Subcutaneous adipose tissue (tissue), 4 donors: Measurements from ENCODE around the gene CDK16. TPM values are rescaled to one million over a fixed set of nuclear protein-coding genes. Genes with fewer than 3 reads are reported as not detected.

Experiments used
- CTCF ChIP-seq: fragments of 450-650 bp; IDR thresholded peaks from one replicate; pipeline ENCODE4 v1.5.1; 2016; ENCODE audit warnings: low read depth, mild to moderate bottlenecking, control low read depth, antibody characterized with exemption, moderate library complexity
- total RNA-seq, 4 donors: library from RNA; depleted of rRNA; stranded (reverse); fragments of >200 nt; gene quantifications; one replicate each; pipeline ENCODE4 v1.1.0, GENCODE V29; 2016

Gene CDK16
- total RNA-seq, 4 donors from 2014 or later, result 57.0 to 176 (median 62.6) TPM

- TF ChIP-seq CTCF, result no peak
These were observed 26.7 kb downstream of the CDK16 start for GRCh38 chrX:47245156-47245555.

DNA sequence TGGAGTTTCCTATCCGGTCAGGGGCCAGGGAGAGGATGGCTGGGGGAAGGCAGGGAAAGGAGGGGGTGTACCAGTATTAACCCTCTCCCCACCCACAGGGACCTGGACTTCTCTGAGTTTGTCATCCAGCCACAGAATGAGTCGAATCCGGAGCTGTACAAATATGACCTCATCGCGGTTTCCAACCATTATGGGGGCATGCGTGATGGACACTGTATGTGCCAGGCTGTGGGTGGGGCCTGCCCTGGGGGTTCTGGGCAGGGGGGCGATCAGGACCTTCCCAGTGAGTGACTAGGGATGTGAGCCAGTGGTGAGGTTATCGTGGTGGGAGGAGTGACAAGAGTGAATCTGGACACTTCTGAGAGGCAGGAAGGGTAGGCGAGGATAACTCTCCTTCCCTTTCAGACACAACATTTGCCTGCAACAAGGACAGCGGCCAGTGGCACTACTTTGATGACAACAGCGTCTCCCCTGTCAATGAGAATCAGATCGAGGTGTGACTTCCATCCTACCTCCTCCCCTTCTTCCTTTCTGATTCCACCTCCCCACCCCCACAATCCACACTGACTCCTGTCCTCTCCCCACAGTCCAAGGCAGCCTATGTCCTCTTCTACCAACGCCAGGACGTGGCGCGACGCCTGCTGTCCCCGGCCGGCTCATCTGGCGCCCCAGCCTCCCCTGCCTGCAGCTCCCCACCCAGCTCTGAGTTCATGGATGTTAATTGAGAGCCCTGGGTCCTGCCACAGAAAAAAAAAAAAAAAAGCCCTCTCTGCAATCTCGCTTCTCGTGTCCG, 28.9 kb downstream of the CDK16 start:
- TF ChIP-seq CTCF, result no peak

- TF ChIP-seq CTCF, result no peak
These were observed 29.5 kb downstream of the CDK16 start for GRCh38 chrX:47247999-47248320.

GRCh38 chrX:47248576-47248975, 30.1 kb downstream of the CDK16 start:
- no peak for TF ChIP-seq CTCF

DNA sequence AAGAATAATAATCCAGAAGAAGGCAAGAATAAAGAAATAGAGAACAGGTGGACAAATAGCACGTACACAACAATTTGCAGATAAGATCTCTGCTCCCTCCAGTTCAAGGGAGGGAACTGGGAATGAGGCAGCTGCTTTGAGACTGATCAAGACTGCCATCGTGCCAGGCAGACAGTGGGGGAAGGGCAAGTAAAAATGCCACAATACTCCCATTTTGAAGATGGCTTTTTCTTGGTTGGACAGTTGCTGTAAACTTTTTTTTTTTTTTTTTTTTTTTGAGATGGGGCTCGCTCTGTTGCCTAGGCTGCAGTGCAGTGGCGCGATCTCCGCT, 31.5 kb downstream of the CDK16 start:
- TF ChIP-seq CTCF, result no peak

DNA sequence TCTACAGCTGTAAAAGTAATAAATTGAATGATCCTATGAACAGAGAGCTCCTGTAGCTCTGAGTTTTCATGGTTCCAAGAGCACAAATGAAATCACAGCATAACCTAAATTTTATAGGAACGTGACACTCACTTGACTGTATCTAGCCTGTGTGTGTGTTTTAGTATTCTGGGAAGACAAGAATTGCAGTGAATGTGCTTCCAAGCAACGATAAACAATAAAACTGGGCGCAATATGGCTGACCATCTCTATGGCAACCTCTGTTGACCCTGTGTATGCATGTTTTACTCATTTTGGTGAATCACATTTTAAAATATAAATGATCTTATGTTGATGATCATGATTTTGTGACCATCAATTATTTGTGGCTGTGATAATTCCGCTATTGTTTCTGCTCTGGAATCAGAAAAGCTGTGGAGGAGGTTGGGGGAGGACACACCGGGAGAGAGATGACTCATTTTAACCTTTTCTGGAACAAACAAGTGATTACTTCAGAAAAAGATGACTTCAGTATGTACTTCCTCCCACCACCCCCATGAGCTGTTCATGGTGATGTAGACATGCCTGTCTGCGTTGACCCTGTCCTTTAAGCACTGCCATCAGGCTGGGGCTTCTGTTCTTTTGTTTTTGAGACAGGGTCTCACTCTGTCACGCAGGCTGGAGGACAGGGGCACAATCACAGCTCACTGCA, 46.1 kb downstream of the CDK16 start:
- TF ChIP-seq CTCF, result no peak

GRCh38 chrX:47266643-47267042, 48.2 kb downstream of the CDK16 start:
- TF ChIP-seq CTCF, result no peak
